NCI-H345 treated with DMSO at 0.1 percent for 48 hours (cell line): ENCODE measurements around the gene PRDM2.
"Not testable (repeated sequence)": the region's sequence is repeated elsewhere in the genome, so short reads cannot be mapped to it uniquely, and the experiment has no call there.

Experiments used
- DNase-seq: peaks from one replicate; lab custom pipeline; 2025; ENCODE audit not compliant: unreplicated experiment; lab: John Stamatoyannopoulos, UW

Gene PRDM2, protein sequence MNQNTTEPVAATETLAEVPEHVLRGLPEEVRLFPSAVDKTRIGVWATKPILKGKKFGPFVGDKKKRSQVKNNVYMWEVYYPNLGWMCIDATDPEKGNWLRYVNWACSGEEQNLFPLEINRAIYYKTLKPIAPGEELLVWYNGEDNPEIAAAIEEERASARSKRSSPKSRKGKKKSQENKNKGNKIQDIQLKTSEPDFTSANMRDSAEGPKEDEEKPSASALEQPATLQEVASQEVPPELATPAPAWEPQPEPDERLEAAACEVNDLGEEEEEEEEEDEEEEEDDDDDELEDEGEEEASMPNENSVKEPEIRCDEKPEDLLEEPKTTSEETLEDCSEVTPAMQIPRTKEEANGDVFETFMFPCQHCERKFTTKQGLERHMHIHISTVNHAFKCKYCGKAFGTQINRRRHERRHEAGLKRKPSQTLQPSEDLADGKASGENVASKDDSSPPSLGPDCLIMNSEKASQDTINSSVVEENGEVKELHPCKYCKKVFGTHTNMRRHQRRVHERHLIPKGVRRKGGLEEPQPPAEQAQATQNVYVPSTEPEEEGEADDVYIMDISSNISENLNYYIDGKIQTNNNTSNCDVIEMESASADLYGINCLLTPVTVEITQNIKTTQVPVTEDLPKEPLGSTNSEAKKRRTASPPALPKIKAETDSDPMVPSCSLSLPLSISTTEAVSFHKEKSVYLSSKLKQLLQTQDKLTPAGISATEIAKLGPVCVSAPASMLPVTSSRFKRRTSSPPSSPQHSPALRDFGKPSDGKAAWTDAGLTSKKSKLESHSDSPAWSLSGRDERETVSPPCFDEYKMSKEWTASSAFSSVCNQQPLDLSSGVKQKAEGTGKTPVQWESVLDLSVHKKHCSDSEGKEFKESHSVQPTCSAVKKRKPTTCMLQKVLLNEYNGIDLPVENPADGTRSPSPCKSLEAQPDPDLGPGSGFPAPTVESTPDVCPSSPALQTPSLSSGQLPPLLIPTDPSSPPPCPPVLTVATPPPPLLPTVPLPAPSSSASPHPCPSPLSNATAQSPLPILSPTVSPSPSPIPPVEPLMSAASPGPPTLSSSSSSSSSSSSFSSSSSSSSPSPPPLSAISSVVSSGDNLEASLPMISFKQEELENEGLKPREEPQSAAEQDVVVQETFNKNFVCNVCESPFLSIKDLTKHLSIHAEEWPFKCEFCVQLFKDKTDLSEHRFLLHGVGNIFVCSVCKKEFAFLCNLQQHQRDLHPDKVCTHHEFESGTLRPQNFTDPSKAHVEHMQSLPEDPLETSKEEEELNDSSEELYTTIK (N-terminal part only)

GRCh38 chr1:13699936-13700520 is at the start of gene PRDM2:
PRDM2 (plus strand) TSS chr1:13700188; CDS start chr1:13715606, 15,418 bp downstream.
- DNase-seq, result peak; percentile 17

- DNase-seq, result no peak
Observed at GRCh38 chr1:13651279-13651678, 48.7 kb upstream of the PRDM2 start.

- no peak for DNase-seq
Observed at GRCh38 chr1:13652238-13652637, 47.8 kb upstream of the PRDM2 start.

GRCh38 chr1:13661539-13661938 is 38.4 kb upstream of the PRDM2 start:
- no peak for DNase-seq

DNA sequence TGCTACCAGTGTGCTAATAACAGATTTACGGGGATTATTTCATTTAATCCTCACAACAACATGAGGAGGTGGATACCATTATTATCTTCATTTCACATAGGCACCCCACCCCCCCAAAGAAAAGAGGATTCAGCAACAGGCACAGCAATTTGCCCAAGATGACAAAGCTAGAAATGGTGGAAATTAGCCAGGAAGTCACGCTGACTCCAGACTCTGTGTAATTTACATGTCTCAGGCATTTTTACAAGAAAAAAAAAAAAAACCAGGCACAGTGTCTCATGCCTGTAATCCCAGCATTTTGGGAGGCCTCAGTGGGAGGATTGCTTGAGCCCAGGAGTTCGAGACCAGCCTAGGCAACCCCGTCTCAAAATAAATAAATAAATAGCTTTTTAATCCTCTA is 37.5 kb upstream of the PRDM2 start:
- DNase-seq, result no peak

DNA sequence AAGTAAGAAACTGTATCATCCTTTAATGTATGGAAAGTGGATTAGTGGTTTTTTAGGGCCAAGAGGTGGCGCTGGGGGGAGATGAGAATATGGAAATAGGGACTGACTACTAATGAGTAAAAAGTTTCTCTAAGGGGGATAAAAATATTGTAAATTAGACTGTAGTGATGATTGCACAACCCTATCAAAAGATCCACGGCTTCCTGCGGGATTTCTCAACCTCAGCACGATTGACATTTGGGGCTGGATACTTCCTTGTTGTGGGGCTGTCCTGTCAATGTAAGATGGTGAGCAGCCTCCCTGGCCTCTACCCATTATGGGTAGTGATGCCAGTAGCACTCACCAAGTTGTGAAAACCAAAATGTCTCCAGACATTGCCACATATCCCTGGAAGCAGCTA is 36.0 kb upstream of the PRDM2 start:
- no peak for DNase-seq

- no peak for DNase-seq
Observed at GRCh38 chr1:13664451-13664850, 35.5 kb upstream of the PRDM2 start.

DNA sequence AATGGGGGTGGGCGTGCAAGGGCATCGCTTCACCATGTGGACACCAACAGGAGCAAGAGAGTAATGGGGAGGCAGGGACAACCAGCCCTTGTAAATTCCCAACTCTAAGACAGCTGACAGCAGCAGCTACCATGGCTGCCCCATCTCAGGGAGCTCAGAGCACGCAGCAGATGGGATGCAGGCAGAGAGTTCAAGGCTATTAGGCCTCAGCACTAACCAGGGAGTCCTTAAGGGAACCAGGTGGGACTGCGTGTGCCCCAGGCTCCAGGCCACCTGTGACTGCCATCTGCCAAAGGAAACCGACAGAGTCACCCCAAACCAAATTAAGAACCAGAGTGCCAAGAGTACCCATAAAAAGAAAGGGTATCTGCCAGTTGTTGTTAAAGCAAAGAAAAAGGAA is 33.7 kb upstream of the PRDM2 start:
- DNase-seq, result no peak

DNA sequence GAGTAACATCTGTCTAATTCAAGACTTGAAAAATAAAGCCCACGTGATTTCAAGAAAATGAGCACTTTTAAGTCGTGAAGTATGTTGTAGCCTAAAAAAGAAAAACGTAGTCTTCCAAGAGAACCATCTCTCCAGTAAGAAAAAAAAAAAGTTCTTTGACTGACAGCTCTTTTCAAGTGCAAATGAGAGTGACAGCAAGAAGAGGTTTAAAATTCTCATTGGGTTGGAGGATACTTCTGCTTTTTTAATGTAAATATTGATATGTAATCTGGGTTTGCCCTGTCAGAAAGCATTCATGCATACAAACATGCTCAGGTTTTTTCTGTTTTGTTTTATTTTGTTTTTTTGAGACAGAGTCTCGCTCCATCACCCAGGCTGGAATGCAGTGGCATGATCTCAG is 32.3 kb upstream of the PRDM2 start:
- no peak for DNase-seq

DNA sequence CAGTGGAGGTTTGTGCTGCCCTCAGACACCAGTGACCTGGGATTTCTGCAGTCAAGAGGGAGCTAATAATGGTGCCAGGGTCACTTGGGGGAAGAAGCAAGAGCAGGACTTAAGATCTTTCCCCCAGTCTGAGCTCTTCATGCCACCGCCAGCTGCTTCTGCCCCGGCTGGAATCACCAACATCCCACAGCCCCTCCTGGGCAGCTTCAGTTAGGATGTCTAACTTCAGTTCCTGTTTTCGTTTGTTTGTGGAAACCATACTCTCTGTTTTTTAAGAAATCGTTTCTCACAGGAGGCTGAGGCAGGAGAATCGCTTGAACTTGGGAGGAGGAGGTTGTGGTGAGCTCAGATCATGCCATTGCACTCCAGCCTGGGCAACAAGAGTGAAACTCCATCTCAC is 25.6 kb upstream of the PRDM2 start:
- no peak for DNase-seq

DNA sequence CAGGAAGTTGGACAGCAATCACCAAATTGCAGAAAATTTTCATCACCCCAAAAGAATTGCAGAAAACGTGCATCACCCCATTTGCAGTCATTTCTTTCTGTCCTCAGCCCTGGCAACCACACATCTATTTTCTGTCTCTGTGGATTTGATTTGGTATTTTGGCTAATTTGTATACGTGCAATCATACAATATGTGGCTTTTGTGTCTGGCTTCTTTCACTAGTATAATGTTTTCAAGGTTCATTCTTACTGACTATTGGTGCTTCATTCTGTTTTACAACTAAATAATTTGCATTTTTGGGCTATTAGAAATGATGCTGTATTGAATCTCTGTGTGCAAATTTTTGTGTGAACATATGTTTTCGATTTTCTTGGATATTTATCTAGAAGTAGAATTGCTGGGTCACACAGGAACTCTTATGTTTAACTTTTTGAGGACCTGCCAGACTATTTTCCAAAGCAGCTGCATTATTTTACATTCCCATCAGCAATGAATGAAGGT is 24.8 kb upstream of the PRDM2 start:
- no peak for DNase-seq

DNA sequence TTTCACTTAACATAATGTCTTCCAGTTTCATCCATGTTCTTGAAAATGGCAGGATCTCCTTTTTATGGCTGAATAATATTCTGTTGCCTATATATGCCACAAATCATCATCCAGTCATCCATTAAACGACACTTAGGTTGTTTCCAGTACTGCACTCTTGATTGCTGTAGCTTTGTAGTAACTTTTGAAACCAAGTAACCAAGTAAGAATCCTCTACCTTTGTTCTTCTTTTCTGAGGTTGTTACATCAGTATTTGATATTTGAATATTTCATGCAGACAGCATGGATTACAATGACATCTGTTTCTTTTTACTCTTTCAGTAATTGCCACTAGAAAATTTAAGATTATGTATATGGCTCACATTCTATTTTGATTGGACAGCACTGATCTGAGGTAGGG is 22.1 kb upstream of the PRDM2 start:
- no peak for DNase-seq

DNA sequence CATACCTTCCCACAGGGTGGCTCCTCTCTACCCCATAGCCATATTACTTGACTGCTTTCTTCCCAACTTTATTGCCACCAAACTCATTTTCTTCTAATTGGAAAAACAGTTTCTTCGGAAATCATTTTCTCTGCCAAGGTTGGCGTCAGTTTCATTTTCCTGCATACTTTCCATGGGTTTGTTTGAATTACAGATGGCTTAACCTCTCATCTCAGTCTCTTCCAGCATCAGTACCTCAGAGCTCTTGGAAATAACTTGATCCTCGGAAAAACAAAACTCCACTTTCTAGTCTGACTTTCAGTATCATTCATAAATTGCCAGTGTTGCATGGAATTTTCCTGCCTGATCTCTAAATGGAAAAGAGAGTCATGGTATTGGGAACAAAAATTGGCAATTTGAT is 20.3 kb upstream of the PRDM2 start:
- DNase-seq, result no peak

DNA sequence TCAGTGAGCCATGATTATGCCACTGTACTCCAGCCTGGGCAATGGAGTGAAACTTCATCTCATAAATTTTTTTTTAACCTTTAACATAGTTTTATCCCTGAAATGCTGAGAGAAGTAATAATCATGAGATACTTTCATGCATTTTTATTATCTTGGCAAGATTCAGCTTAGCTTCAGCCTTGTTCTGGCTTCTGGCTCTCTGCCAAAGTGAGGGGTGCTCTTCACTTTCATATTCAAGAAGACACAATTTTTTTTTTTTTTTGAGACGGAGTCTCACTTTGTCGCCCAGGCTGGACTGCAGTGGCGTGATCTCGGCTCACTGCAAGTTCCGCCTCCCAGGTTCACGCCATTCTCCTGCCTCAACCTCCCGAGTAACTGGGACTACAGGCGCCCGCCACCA is 19.4 kb upstream of the PRDM2 start:
- not testable (repeated sequence) for DNase-seq

DNA sequence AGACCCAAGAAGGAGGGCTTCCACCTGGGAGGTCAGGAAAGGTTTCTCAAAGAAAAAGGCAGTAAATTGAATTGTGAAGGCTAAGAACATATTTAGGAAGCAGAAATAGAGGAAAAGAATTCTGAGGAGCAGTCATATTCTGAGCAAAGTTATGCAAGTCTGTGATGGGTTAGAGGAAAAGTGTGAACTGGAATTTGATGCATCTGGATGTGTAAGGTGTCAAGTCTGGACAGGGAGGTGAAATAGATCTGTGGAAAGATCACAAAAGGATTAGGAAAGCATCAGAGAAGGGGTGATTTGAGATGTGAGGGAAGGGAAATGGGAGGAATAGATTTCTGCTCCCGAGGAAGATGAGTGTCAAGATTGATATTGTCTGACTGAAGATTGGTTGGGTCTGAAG is 18.1 kb upstream of the PRDM2 start:
- no peak for DNase-seq

- no peak for DNase-seq
Observed at GRCh38 chr1:13682444-13682843, 17.5 kb upstream of the PRDM2 start.

DNA sequence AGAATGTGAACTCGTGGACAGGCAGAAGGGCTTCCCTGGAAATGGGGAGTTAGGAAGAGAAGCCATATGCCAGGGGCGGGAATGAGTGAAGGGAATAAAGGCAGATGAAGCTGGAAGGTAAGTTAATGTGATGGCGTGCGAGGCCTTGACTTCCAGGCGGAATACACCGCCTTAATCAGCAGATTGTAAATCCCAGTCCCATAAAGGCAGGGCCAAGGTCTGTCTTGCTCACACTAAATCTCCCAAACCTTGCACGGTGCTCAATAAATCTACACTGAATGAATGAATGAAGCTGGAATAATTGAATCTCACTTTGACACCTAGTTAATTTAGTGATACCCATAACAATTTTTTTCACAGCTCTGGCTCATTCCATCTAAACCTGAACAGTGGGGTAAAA is 16.8 kb upstream of the PRDM2 start:
- no peak for DNase-seq

DNA sequence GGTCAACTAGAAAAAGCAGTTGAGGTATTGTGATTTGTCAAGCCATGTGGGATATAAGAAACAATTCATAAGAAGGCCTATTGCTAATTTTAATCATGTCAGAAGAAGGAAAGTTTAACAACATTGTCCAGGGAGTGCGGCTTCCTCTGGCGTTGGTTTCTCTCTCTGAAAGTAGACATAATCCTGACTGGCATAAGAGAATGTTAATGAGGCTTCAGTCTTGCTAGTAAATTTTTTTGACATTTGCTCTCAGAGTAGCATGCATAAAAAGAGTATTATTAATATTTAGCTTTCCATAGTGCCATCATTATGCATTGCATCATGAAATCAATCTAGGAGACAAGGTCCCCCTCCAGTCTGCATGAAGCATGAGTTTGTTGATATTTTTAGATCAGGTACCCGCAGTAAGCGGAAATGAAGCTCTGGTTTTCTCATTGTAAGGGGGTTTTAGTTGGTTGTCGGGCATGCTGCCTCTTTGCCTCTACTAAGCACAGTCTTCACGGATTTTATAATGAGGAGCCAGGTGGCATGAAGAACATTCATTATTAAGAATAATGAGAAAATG is 12.8 kb upstream of the PRDM2 start:
- no peak for DNase-seq

GRCh38 chr1:13693094-13693493 is 6.9 kb upstream of the PRDM2 start:
- not testable (repeated sequence) for DNase-seq

- DNase-seq, result no peak
Observed at GRCh38 chr1:13694886-13695684, 4.9 kb upstream of the PRDM2 start.
